ENCODE results near the gene BRICD5. TPM values are rescaled to one million over a fixed set of nuclear protein-coding genes. Genes with fewer than 3 reads are reported as not detected.

The BRICD5 gene
- total and polyA plus RNA-seq, 7 donors: 1.8 to 21.3 (median 4.8) TPM; not detected in 2

DNA sequence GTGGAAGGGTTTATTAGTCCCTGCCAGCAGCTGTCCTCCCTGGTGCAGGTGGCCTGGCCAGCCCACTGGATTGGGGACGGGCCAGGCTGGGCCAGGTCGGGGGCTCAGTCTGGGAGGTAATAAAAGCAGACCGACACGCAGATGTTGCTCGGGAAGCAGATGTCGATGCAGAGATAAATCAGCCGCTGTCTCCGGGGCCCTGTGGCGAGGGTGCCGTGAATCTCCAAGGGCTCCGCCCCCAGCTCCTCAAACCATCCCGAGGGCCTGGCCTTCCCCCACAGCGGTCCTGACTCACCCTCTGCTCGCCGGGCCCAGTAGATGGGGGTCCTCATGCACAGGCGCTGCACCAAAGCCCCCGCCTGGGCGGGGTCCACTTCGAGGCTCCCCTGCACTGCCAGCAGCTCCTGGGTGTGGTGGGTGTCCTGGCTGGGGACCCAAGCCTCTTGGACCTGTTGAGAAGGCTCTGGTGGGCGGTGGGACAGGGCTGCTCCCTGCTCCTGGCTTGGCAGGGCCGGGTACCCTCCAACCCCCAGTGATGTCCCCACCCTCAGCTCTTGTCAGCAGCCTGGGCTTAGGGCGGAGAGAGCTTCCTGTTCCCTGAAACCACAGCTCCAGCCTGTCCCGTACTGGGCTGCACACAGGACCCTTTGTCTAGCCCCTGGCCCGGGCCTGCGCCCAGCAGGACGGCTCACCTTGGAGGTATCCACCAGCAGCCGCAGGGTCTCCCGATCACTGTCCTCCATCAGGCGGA lies 1.2 kb downstream of the BRICD5 start:
- 89 to 90% methylated on average over 29 of the region's 29 CpGs for WGBS, 2 donors
- Histone ChIP-seq H3K4me1 (peaks cover 0 to 45% (median 42%) of the 10 kb centered on the region in 4 donors), H3K36me3 (peaks cover 13 to 39% (median 25%) of the 10 kb centered on the region in 4 donors), H3K9me3 (no peaks in the 10 kb centered on the region), H3K27ac (no peak overlapping the region), H3K4me3 (no peak overlapping the region), H3K27me3 (no peaks in the 10 kb centered on the region)
- no peak for DNase-seq
- intact Hi-C loops (cut with DNase I): loop anchor here (5.0 kb wide), 1 partner anchor 43 kb away; the partner anchor contains the start of gene ECI1
- TF ChIP-seq POLR2AphosphoS5 (IDR thresholded peaks at IDR 0.05) (no peak), EP300 (IDR thresholded peaks at IDR 0.05) (no peak), POLR2A (IDR thresholded peaks at IDR 0.05) (no peak)
- TF ChIP-seq, protein P1, sequence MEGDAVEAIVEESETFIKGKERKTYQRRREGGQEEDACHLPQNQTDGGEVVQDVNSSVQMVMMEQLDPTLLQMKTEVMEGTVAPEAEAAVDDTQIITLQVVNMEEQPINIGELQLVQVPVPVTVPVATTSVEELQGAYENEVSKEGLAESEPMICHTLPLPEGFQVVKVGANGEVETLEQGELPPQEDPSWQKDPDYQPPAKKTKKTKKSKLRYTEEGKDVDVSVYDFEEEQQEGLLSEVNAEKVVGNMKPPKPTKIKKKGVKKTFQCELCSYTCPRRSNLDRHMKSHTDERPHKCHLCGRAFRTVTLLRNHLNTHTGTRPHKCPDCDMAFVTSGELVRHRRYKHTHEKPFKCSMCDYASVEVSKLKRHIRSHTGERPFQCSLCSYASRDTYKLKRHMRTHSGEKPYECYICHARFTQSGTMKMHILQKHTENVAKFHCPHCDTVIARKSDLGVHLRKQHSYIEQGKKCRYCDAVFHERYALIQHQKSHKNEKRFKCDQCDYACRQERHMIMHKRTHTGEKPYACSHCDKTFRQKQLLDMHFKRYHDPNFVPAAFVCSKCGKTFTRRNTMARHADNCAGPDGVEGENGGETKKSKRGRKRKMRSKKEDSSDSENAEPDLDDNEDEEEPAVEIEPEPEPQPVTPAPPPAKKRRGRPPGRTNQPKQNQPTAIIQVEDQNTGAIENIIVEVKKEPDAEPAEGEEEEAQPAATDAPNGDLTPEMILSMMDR (IDR thresholded peaks at IDR 0.05): no peak

DNA sequence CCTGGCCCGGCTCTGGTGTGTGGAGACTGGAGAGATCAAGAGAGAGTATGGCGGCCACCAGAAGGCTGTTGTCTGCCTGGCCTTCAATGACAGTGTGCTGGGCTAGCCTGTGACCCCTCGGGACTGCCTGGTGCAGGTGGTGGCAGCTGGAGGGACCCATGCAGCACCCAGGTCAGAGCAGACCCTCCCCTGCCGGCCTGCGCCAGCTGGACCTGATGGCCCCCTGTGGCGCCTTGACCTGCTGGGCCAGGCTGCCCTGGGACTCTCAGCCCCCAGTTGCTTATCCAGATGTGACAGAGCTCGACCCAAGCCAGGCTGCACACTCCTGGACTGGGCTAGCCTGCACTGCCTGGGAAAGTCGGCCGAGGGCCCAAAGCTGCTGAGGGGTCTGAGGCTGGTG lies 1.9 kb downstream of the BRICD5 start:
- peaks cover 13 to 39% (median 25%) of the 10 kb centered on the region in 4 donors for H3K36me3 ChIP-seq
- peaks cover 0 to 39% (median 38%) of the 10 kb centered on the region in 4 donors for H3K4me1 ChIP-seq
- no peaks in the 10 kb centered on the region for H3K9me3 ChIP-seq
- DNase-seq: no peak
- no peak overlapping the region for H3K27ac ChIP-seq
- no peaks in the 10 kb centered on the region for H3K27me3 ChIP-seq
- 94 to 95% methylated on average over 9 of the region's 9 CpGs for whole genome bisulfite sequencing, 2 donors
- TF ChIP-seq, protein P1 (IDR thresholded peaks at IDR 0.05): no peak
- TF ChIP-seq POLR2A (IDR thresholded peaks at IDR 0.05): no peak
- TF ChIP-seq POLR2AphosphoS5 (IDR thresholded peaks at IDR 0.05): no peak
- no peak for TF ChIP-seq EP300 (IDR thresholded peaks at IDR 0.05)
- H3K4me3 ChIP-seq: no peak overlapping the region
- intact Hi-C loops (cut with DNase I): loop anchor here (5.0 kb wide), 1 partner anchor 44 kb away; the partner anchor contains the start of gene ECI1

GRCh38 chr16:2208308-2208707 lies 2.4 kb downstream of the BRICD5 start:
- DNase-seq: no peak
- Histone ChIP-seq H3K4me1 (peaks cover 0 to 35% (median 33%) of the 10 kb centered on the region in 4 donors), H3K9me3 (no peaks in the 10 kb centered on the region), H3K27me3 (no peaks in the 10 kb centered on the region), H3K36me3 (peaks cover 13 to 39% (median 25%) of the 10 kb centered on the region in 4 donors), H3K4me3 (no peak overlapping the region), H3K27ac (no peak overlapping the region)
- TF ChIP-seq, protein P1 (IDR thresholded peaks at IDR 0.05): no peak
- TF ChIP-seq POLR2AphosphoS5 (IDR thresholded peaks at IDR 0.05) (no peak), EP300 (IDR thresholded peaks at IDR 0.05) (no peak), POLR2A (IDR thresholded peaks at IDR 0.05) (no peak)
- WGBS, 2 donors: 85 to 90% methylated on average over 23 of the region's 23 CpGs
- intact Hi-C loops (cut with DNase I): loop anchor here (5.0 kb wide), 1 partner anchor 44 kb away; the partner anchor contains the start of gene ECI1

- Histone ChIP-seq H3K27me3 (no peaks in the 10 kb centered on the region), H3K36me3 (peaks cover 13 to 39% (median 25%) of the 10 kb centered on the region in 4 donors), H3K27ac (no peak overlapping the region), H3K4me1 (peaks cover 0 to 30% (median 29%) of the 10 kb centered on the region in 4 donors), H3K9me3 (no peaks in the 10 kb centered on the region), H3K4me3 (no peak overlapping the region)
- TF ChIP-seq EP300 (IDR thresholded peaks at IDR 0.05) (no peak), POLR2AphosphoS5 (IDR thresholded peaks at IDR 0.05) (no peak), POLR2A (IDR thresholded peaks at IDR 0.05) (no peak)
- TF ChIP-seq, protein P1 (IDR thresholded peaks at IDR 0.05): no peak
- intact Hi-C loops (cut with DNase I): loop anchor here (5.0 kb wide), 1 partner anchor 44 kb away; the partner anchor contains the start of gene ECI1
- DNase-seq: no peak
- WGBS, 2 donors: 90 to 91% methylated on average over 9 of the region's 9 CpGs
Measured at GRCh38 chr16:2207872-2208271, 2.8 kb downstream of the BRICD5 start.

Data from sigmoid colon (tissue), 7 donors.